Stimulated activated CD4-positive, alpha-beta T cell treated with anti-CD3 and anti-CD28 coated beads, Interleukin-4, amount 100 ng/mL, for 48 hours (primary cell): ENCODE measurements around the gene SMCHD1.
"Not testable (repeated sequence)": the region's sequence is repeated elsewhere in the genome, so short reads cannot be mapped to it uniquely, and the experiment has no call there.

ENCODE experiments used
- DNase-seq, 2 donors: peaks; one replicate each; pipeline ENCODE4 v3.0.0-alpha.2; 2020; ENCODE audit warnings: low read depth in 2 of 2

The SMCHD1 gene

GRCh38 chr18:2657788-2658458 is 2.4 kb downstream of the SMCHD1 start:
- DNase-seq: no peak

DNA sequence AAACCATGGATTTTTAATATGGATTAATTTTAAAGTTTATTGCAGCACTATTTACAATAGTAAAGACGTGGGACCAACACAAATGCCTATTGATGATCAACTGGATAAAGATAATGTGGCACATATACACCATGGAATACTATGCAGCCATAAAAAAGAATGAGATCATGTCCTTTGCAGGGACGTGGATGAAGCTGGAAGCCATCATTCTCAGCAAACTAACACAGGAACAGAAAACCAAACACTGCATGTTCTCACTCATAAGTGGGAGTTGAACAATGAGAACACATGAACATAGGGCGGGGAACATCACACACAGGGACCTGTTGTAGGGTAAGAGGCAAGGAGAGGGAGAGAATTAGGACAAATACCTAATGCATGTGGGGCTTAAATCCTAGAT is 5.3 kb downstream of the SMCHD1 start:
- DNase-seq: not testable (repeated sequence)

GRCh38 chr18:2662288-2662687 is 6.8 kb downstream of the SMCHD1 start:
- DNase-seq: not testable (repeated sequence)

DNA sequence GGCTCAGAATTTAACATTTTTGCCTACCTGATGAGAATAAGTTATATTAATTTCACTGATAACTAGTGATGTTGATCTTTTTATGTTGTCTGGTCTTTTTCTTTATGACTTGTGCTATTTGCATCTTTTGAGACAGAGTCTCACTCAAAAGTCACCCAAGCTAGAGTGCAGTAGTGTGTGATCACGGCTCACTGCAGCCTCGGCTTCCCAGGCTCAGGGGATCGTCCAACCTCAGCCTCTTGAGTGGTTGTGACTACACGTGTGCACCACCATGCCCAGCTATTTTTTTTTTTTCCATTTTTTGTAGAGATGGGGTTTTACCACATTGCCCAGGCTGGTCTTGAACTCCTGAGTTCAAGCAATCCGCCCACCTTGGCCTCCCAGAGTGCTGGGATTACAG is 7.5 kb downstream of the SMCHD1 start:
- DNase-seq: no peak

GRCh38 chr18:2672410-2672809 is 16.9 kb downstream of the SMCHD1 start:
- DNase-seq: no peak

DNA sequence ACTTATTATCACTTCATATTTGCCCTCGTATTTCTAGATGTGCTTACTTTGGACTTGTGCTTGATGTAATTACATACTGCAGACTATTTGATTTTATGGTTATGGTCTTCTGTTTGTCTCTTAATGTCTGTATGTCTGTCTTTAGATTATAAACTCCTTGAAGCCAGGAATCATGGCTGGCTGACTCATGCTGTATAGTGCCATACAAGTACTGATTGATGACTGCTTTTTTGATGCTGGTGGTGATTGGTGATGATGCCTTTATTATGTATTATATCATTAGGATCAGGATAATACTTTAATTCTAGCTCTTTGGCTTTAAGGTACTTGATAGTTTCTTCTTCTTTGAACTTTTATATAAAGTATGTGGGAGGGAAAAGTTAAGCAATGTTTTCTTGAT is 17.3 kb downstream of the SMCHD1 start:
- no peak for DNase-seq

- DNase-seq: not testable (repeated sequence)
These were observed 23.4 kb downstream of the SMCHD1 start for GRCh38 chr18:2678933-2679332.

GRCh38 chr18:2680216-2680792 is 24.8 kb downstream of the SMCHD1 start:
- DNase-seq: no peak

DNA sequence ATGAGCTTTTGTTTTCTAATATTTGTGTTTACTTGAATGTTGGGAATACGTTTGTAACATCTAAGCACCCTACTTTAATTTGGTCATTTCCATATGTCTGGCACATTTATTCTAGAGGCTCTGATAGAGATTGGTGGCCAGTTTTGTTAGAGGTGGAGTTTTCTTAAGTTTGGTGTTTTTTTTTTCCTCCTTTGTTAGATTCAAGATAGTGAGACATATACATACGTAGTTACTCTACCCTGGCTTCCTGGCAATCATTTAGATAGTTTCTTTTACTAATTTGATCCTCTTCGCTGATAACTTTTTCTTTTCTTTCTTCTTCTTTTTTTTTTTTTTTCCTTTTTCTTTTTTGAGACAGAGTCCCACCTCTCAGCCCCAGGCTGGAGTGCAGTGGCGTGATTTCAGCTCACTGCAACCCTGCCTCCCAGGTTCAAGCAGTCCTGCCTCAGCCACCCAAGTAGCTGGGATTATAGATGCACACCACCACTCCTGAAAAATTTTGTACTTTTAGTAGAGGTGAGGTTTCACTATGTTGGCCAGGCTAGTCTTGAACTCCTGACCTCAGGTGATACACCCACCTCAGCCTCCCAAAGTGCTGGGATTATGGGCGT is 26.6 kb downstream of the SMCHD1 start:
- no peak for DNase-seq

DNA sequence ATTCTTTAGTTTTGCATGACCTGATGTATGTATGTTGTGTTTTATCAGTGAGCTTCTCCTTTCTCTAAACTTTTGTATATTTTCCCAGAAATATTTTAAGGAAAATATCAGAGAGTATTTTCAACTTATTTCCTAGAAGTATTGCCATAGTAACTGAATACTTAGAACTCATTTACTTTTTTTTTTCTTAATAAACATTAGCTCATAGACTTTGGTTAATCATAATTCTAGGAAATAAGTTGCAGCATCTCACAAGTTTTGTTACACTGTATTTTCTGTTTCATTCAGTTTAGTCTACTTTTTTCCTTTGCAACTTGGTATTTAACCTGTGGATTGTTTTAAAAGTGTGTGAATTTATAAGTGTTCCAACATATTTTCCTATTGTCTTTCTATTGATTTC is 27.5 kb downstream of the SMCHD1 start:
- no peak for DNase-seq

GRCh38 chr18:2686349-2686968 is 30.9 kb downstream of the SMCHD1 start:
- no peak for DNase-seq

- no peak for DNase-seq
These were observed 32.0 kb downstream of the SMCHD1 start for GRCh38 chr18:2687390-2688001.

DNA sequence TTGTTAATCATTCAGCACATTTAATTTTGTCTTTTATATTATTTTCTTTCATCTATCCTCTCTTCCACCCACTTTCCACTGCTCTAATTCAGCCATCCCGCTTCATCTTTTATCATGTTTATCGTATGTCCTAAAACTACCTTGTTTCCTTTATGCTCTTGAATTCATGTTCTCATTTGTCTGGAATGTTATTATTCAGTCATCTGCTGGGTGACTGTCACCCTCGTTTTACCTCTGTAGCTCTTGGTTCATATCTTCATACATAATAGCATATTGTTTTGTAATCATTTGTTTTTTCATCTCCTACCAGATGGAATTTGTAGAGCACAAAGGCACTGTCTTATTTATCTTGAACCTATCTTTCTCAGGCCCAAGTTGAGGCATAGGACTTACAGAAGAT is 37.0 kb downstream of the SMCHD1 start:
- no peak for DNase-seq

DNA sequence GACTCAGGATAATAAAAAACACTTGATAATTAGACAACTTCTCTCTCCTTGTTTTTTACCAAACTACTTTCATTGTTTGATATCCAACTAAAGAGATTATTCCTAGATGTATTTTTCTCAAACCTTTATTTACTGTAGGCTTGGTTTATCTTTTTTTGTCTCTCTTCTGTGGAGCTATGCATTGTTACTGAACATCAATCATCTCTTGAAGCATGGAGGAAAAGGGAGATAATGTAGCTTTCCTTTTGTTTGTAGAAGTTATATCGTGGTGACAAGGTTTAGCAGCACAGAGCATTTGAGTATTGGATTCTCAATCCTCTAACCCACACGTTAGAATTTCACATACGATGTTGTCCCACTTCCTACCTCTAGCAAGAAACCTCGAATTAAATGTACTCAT is 41.7 kb downstream of the SMCHD1 start:
- DNase-seq: no peak

GRCh38 chr18:2699001-2699400 is 43.5 kb downstream of the SMCHD1 start:
- no peak for DNase-seq

GRCh38 chr18:2704541-2704940 is 49.0 kb downstream of the SMCHD1 start:
- no peak for DNase-seq

- DNase-seq: no peak
These were observed 51.4 kb downstream of the SMCHD1 start for GRCh38 chr18:2706903-2707302.

- DNase-seq: no peak
These were observed 52.1 kb downstream of the SMCHD1 start for GRCh38 chr18:2707551-2708168.

DNA sequence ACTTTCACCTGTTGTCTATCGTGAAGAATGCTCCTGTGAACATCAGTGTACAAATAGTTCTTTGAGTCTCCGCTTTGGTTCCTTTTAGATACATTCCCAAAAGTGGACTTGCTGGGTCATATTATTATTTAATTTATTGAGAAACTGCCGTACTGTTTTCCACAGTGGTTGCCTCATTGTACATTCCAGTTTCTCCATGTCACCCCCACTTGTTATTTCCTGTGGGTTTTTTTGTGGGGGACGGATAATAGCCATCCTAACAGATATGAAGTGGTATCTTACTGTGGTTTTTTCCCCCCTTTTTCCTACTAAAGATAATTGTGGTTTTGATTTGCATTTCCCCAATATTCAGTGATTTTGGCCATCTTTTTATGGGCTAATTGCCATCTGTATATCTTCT is 53.8 kb downstream of the SMCHD1 start:
- no peak for DNase-seq

- no peak for DNase-seq
These were observed 58.6 kb downstream of the SMCHD1 start for GRCh38 chr18:2714140-2714539.

GRCh38 chr18:2715990-2716389 is 60.5 kb downstream of the SMCHD1 start:
- DNase-seq: no peak
